Prostate gland (tissue), 2 donors: ENCODE data around the gene FBXO9. TPM values are rescaled to one million over a fixed set of nuclear protein-coding genes. Genes with fewer than 3 reads are reported as not detected.

Source experiments
- DNase-seq: peaks from one replicate; pipeline ENCODE4 v3.0.0-alpha.2; 2019; ENCODE audit warnings: low spot score
- H3K27ac ChIP-seq, 2 donors: fragments of 200-600 bp; sonication (generic); 2 replicates each; pipeline ENCODE4 v1.5.1; 2017 to 2019
- H3K27me3 ChIP-seq: fragments of 200-600 bp; sonication (generic); replicated peaks from 2 replicates; pipeline ENCODE4 v1.5.1; 2019; ENCODE audit not compliant: insufficient read depth
- H3K36me3 ChIP-seq, 2 donors: fragments of 200-600 bp; sonication (generic); 1 replicate in 1 of 2; 2 replicates in 1 of 2; pipeline versions ENCODE4 v1.5.1 to v1.8.1; 2017 to 2019
- H3K4me1 ChIP-seq: fragments of 200-600 bp; sonication (generic); replicated peaks from 2 replicates; pipeline ENCODE4 v1.5.1; 2019
- H3K4me3 ChIP-seq, 2 donors: fragments of 200-600 bp; sonication (generic); 2 replicates each; pipeline ENCODE4 v1.5.1; 2017 to 2019
- H3K9me3 ChIP-seq: fragments of 200-600 bp; sonication (generic); 2 replicates; pipeline ENCODE4 v1.5.1; 2017
- CTCF ChIP-seq, 4 experiments: fragments of 200-600 bp in 2 of 4; fragments of 450-650 bp in 2 of 4; sonication (generic) in 2 of 4; IDR thresholded peaks; 1 replicate in 3 of 4; 2 replicates in 1 of 4; pipeline ENCODE4 v1.5.1; 2016 to 2019; ENCODE audit warnings: antibody characterized with exemption in 4 of 4, mild to moderate bottlenecking in 2 of 4, moderate library complexity in 2 of 4
- POLR2A ChIP-seq: fragments of 450-650 bp; IDR thresholded peaks from one replicate; pipeline ENCODE4 v1.6.1; 2016; ENCODE audit warnings: antibody characterized with exemption, mild to moderate bottlenecking
- POLR2AphosphoS5 ChIP-seq: sonication (generic); formaldehyde crosslinking; IDR thresholded peaks from one replicate; pipeline ENCODE4 v1.6.1; 2017; ENCODE audit warnings: antibody characterized with exemption
- WGBS: methylation state at CpG from one replicate; pipeline ENCODE4 v1.1.5; 2018; 5-methylcytosine and 5-hydroxymethylcytosine counted together
- intact Hi-C: fragments of 100-400 bp; cut with DNase I; formaldehyde crosslinking; loops from one replicate; pipeline ENCODE4 v1.14.2; 2022
- total RNA-seq, 2 donors: library from RNA; depleted of rRNA; stranded (reverse); fragments of >200 nt; gene quantifications; one replicate each; pipeline ENCODE4 v1.1.0, GENCODE V29; 2016

FBXO9 gene
- total RNA-seq, 2 donors from 2014 or later, result 55.6 to 89.2 TPM

- no peak for DNase-seq
- Histone ChIP-seq H3K4me1 (no peaks in the 10 kb centered on the region), H3K27me3 (no peaks in the 10 kb centered on the region), H3K9me3 (no peaks in the 10 kb centered on the region), H3K36me3 (no peaks in the 10 kb centered on the region), H3K4me3 (no peak overlapping the region), H3K27ac (no peak overlapping the region)
- no peak for TF ChIP-seq CTCF (IDR thresholded peaks at IDR 0.05)
- no peak for TF ChIP-seq POLR2AphosphoS5
- no peak for TF ChIP-seq POLR2A
- 100% methylated on average over 1 of the region's 1 CpG for WGBS
- intact Hi-C loops, result no loop called here
These were observed 15.6 kb downstream of the FBXO9 start for GRCh38 chr6:53080813-53081212.

- intact Hi-C loops, result no loop called here
- no peak for DNase-seq
- Histone ChIP-seq H3K27ac (no peak overlapping the region), H3K9me3 (no peaks in the 10 kb centered on the region), H3K4me3 (no peak overlapping the region), H3K4me1 (no peaks in the 10 kb centered on the region), H3K27me3 (no peaks in the 10 kb centered on the region), H3K36me3 (no peaks in the 10 kb centered on the region)
- no peak for TF ChIP-seq POLR2AphosphoS5
- TF ChIP-seq CTCF (IDR thresholded peaks at IDR 0.05), result no peak
- TF ChIP-seq POLR2A, result no peak
- 56% methylated on average over 2 of the region's 2 CpGs for WGBS
These were observed 21.1 kb downstream of the FBXO9 start for GRCh38 chr6:53086302-53086701.

GRCh38 chr6:53089948-53090347, 24.7 kb downstream of the FBXO9 start:
- TF ChIP-seq CTCF (IDR thresholded peaks at IDR 0.05) (no peak), POLR2AphosphoS5 (no peak), POLR2A (no peak)
- Histone ChIP-seq H3K27me3 (no peaks in the 10 kb centered on the region), H3K36me3 (peaks cover 0 to 6% of the 10 kb centered on the region in 2 donors), H3K9me3 (no peaks in the 10 kb centered on the region), H3K4me3 (no peak overlapping the region), H3K27ac (no peak overlapping the region), H3K4me1 (no peaks in the 10 kb centered on the region)
- intact Hi-C loops, result no loop called here
- no peak for DNase-seq

- Histone ChIP-seq H3K9me3 (no peaks in the 10 kb centered on the region), H3K27me3 (no peaks in the 10 kb centered on the region), H3K4me3 (no peak overlapping the region), H3K36me3 (peaks cover 0 to 6% of the 10 kb centered on the region in 2 donors), H3K27ac (no peak overlapping the region), H3K4me1 (no peaks in the 10 kb centered on the region)
- DNase-seq, result no peak
- no peak for TF ChIP-seq POLR2AphosphoS5
- no peak for TF ChIP-seq CTCF (IDR thresholded peaks at IDR 0.05)
- TF ChIP-seq POLR2A, result no peak
- intact Hi-C loops, result no loop called here
- 77% methylated on average over 2 of the region's 2 CpGs for WGBS
These were observed 25.4 kb downstream of the FBXO9 start for GRCh38 chr6:53090576-53090975.

GRCh38 chr6:53095270-53095669, 30.1 kb downstream of the FBXO9 start:
- H3K4me3 ChIP-seq, result no peak overlapping the region
- no peaks in the 10 kb centered on the region for H3K9me3 ChIP-seq
- intact Hi-C loops, result no loop called here
- DNase-seq, result no peak
- peaks cover 0 to 6% of the 10 kb centered on the region in 2 donors for H3K36me3 ChIP-seq
- 95% methylated on average over 3 of the region's 3 CpGs for WGBS
- no peaks in the 10 kb centered on the region for H3K27me3 ChIP-seq
- no peak overlapping the region for H3K27ac ChIP-seq
- no peaks in the 10 kb centered on the region for H3K4me1 ChIP-seq
- TF ChIP-seq CTCF (IDR thresholded peaks at IDR 0.05) (no peak), POLR2A (no peak), POLR2AphosphoS5 (no peak)
